ENCODE results near the gene NDUFB8. TPM values are rescaled to one million over a fixed set of nuclear protein-coding genes. Genes with fewer than 3 reads are reported as not detected.

The NDUFB8 gene
- total RNA-seq, 6 experiments from 2014 or later: 93.6 to 125 (median 99.3) TPM

DNA sequence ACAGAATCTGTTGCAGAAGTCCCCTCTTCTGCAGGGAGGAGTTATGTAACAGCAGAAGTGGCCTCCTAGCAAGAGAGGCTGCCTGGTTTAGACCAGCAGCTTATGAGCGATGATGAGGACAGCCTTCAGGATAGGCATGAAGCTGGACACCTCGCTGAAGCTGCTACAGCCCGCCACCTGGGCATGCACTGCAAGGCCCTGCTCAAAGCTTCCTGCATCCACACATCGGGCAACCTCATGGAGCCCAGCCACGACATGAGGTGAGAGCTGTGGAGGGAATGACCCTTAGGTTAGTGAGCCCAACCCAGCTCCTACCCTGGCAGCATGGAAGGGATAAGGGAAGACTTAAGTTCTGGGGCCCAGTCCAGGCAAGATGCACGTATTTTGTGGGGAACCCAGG is 42.1 kb downstream of the NDUFB8 start:
- ATAC-seq (no peak), DNase-seq (no peak)
- H3K4me3 ChIP-seq: no peak overlapping the region
- no peaks in the 10 kb centered on the region for H3K27me3 ChIP-seq
- TF ChIP-seq, protein P1, sequence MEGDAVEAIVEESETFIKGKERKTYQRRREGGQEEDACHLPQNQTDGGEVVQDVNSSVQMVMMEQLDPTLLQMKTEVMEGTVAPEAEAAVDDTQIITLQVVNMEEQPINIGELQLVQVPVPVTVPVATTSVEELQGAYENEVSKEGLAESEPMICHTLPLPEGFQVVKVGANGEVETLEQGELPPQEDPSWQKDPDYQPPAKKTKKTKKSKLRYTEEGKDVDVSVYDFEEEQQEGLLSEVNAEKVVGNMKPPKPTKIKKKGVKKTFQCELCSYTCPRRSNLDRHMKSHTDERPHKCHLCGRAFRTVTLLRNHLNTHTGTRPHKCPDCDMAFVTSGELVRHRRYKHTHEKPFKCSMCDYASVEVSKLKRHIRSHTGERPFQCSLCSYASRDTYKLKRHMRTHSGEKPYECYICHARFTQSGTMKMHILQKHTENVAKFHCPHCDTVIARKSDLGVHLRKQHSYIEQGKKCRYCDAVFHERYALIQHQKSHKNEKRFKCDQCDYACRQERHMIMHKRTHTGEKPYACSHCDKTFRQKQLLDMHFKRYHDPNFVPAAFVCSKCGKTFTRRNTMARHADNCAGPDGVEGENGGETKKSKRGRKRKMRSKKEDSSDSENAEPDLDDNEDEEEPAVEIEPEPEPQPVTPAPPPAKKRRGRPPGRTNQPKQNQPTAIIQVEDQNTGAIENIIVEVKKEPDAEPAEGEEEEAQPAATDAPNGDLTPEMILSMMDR (IDR thresholded peaks at IDR 0.05): no peak
- no peak for TF ChIP-seq POLR2A (IDR thresholded peaks at IDR 0.05)
- H3K27ac ChIP-seq: no peak overlapping the region
- H3K36me3 ChIP-seq: peaks cover 0 to 12% (median 0%) of the 10 kb centered on the region in 4 donors
- intact Hi-C loops (cut with DNase I): no loop called here
- H3K9me3 ChIP-seq: no peaks in the 10 kb centered on the region
- peaks cover 0 to 6% (median 2%) of the 10 kb centered on the region in 4 donors for H3K4me1 ChIP-seq
- no CpG with 5 or more reads among the region's 6 CpGs for WGBS (ENCODE audit: insufficient coverage, low coverage, low lambda C conversion rate, missing lambda C conversion rate)

GRCh38 chr10:100485801-100486495 is 43.7 kb downstream of the NDUFB8 start:
- Histone ChIP-seq H3K4me1 (peaks cover 0 to 15% (median 5%) of the 10 kb centered on the region in 4 donors), H3K36me3 (peaks cover 0 to 12% (median 0%) of the 10 kb centered on the region in 4 donors), H3K9me3 (no peaks in the 10 kb centered on the region), H3K27me3 (no peaks in the 10 kb centered on the region), H3K4me3 (no peak overlapping the region), H3K27ac (no peak overlapping the region)
- DNase-seq: no peak
- WGBS (ENCODE audit: insufficient coverage, low coverage, low lambda C conversion rate, missing lambda C conversion rate): 97% methylated on average over 7 of the region's 10 CpGs
- TF ChIP-seq POLR2A (IDR thresholded peaks at IDR 0.05): no peak
- TF ChIP-seq, protein P1 (IDR thresholded peaks at IDR 0.05): no peak
- intact Hi-C loops (cut with DNase I): no loop called here
- ATAC-seq: no peak

- H3K27me3 ChIP-seq: no peaks in the 10 kb centered on the region
- DNase-seq (no peak), ATAC-seq (no peak)
- H3K4me1 ChIP-seq: peaks cover 0 to 15% (median 5%) of the 10 kb centered on the region in 4 donors
- H3K9me3 ChIP-seq: no peaks in the 10 kb centered on the region
- WGBS (ENCODE audit: insufficient coverage, low coverage, low lambda C conversion rate, missing lambda C conversion rate): 91% methylated on average over 1 of the region's 8 CpGs
- H3K27ac ChIP-seq: no peak overlapping the region
- no peak for TF ChIP-seq POLR2A (IDR thresholded peaks at IDR 0.05)
- TF ChIP-seq, protein P1 (IDR thresholded peaks at IDR 0.05): no peak
- peaks cover 0 to 12% (median 0%) of the 10 kb centered on the region in 4 donors for H3K36me3 ChIP-seq
- intact Hi-C loops (cut with DNase I): no loop called here
- H3K4me3 ChIP-seq: no peak overlapping the region
Observed at GRCh38 chr10:100485366-100485765, 44.3 kb downstream of the NDUFB8 start.

GRCh38 chr10:100483876-100484666 is 45.6 kb downstream of the NDUFB8 start:
- H3K9me3 ChIP-seq: no peaks in the 10 kb centered on the region
- H3K36me3 ChIP-seq: peaks cover 0 to 6% (median 0%) of the 10 kb centered on the region in 4 donors
- ATAC-seq (no peak), DNase-seq (no peak)
- H3K27me3 ChIP-seq: no peaks in the 10 kb centered on the region
- intact Hi-C loops (cut with DNase I): no loop called here
- H3K27ac ChIP-seq: no peak overlapping the region
- H3K4me3 ChIP-seq: no peak overlapping the region
- H3K4me1 ChIP-seq: peaks cover 0 to 15% (median 5%) of the 10 kb centered on the region in 4 donors
- 93% methylated on average over 3 of the region's 5 CpGs for WGBS (ENCODE audit: insufficient coverage, low coverage, low lambda C conversion rate, missing lambda C conversion rate)
- TF ChIP-seq, protein P1 (IDR thresholded peaks at IDR 0.05): no peak
- no peak for TF ChIP-seq POLR2A (IDR thresholded peaks at IDR 0.05)
